ENCODE measurements around the gene ELF5.

The ELF5 gene

DNA sequence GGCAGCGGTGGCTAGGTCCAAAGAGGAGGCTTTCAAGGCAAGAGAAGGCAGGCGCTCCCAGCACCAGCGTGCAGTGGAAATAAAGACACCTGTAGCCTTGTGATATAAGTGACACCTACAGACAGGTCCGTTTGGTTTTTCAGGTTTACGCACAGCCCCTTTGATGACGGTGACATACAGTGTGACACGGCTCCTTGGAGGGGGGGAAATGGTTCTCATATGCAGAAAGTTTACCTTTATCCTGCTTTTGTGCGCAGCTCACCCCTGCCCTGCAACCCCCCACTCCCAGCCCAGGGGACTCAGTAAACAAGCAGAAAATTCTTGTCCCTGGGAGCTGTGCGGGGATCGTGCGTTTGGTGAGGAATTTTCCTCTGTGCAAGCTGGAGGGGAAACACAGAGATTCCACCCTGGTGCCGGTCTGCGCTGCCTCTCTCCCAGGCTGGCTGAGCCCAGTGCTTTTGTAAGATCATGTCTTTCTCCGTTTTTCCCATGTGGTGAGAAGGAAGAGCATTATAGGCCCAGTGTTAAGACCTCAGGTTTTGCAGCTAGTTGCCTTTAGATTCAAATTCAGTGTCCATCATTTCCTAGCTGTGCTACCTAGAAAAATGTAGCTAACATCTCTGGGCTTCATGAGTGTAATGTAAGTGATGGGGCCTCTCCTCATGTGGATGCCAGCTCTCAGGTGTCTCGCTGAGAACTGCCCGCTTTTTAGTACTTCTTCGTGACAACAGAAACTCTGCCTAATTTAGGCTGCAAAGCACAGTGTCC lies at the start of gene ELF5:
ELF5 (minus strand) TSS at position 113 of the 768 bp plus-strand sequence. CDS start 8,045 bp downstream, outside the sequence.
- no peak for DNase-seq (ENCODE audit: low read depth in 2 of 2)

DNA sequence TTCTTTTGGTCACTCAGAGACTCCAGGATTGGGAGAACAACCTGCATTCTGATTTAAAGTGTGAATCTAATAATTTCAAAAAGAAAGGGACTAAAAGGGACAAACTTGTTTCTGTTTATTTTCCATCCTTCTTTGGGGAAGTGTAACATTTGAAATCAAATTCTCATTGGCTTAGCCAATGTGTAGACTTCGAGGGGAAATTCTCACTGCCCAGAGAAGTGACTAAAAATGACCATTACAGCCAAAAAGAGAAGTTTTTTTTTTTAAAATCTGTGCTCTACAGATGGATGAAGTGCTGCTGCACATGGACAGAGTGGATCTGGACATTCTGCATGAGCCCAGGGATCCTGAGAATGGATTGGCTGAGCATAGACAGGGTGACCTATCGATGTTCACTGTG lies 49.4 kb upstream of the ELF5 start:
- DNase-seq (ENCODE audit: low read depth in 2 of 2): no peak

DNA sequence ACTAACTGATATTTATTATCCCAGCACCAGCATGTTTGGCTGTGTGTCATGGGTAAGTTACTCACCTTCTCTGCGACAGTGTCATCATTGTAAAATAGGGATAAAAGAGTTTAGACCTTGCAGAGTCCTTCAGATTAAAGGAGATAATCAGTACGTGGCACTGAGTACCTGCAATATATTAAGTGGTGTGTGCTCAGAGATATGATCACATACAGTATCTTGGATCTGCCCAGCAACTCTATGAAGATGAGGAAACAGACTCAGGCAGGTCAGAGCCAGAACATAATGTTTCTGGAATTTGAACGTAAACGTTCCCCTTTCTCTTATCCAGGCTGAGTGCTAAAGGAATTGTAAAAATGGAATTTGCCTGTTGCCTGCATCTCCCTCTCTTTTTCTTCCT lies 46.9 kb upstream of the ELF5 start:
- no peak for DNase-seq (ENCODE audit: low read depth in 2 of 2)

DNA sequence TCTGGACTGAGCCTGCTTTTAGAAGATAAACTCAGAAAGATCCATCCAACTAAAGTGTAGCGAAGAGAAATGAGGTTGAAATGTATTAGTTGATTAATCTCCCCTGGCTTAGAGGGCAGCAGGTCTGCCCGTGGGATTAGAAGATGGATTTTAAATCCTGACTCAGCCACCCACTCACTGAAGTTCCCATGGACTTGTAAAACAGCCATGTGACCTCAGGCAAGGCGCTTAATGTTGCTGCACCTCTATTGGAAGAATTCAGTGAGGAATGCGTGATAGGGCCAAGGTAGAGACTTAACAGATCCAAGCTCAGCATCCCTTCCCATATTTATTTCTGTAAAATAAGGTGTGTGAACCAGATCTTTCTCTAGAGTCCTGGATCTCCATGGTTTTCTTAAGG lies 45.1 kb upstream of the ELF5 start:
- DNase-seq (ENCODE audit: low read depth in 2 of 2): no peak

DNA sequence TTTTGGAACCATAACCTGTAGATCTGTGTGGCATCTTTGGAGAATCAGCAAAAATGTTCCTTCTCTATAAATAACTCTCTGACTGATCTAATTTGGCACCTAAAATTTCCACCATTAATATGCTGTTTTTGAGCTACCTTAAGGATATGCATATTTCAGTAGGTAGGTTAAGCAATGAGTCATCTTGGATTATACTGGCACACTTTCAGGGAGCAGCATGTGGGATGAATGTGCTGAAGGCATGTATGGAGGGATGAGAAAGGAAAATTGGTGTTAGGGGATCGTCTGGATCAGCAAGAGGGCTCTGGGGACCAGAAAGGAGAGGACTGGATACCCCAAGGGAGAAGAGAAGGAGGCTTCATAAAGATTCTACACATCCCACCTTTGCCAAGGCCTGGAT lies 44.6 kb upstream of the ELF5 start:
- DNase-seq (ENCODE audit: low read depth in 2 of 2): no peak

DNA sequence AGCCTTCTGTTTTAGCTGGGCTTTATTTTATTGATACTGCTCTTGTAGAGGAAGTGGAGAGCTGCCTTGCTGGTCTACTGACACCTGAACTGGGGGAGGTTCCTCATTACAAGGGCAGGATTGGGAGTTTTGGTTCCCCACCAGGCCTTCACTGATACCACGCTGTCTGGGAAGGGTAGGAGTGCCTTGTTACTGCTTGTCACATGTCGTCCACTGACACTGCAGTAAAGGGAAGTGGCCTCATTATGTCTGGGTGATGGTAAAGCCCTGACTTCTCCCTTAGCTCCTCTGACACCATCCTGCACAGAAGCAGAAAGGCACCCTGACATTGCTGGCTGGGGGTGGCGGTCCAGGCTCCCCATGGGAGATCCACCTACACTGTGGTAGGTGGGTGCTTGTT lies 38.7 kb upstream of the ELF5 start:
- no peak for DNase-seq (ENCODE audit: low read depth in 2 of 2)

DNA sequence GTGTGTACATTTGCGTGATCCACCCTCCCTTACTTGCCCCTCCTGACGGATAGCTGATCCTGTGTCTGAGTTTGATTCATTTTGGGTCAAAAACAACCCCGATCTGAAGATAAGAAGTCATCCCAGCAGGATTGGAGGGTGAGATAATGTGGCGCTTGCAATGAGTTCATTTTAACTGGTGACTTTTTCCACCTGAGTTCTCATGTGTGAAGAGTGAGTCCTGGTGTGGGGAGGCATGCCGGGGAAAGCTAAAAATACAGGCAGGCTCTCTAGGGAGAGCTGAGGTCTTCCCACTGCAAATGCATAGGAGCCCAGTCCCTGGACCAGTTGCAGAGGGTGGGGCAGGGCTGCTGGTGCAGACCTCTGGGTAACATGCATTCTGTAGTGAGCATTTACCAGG lies 35.7 kb upstream of the ELF5 start:
- DNase-seq (ENCODE audit: low read depth in 2 of 2): no peak

DNA sequence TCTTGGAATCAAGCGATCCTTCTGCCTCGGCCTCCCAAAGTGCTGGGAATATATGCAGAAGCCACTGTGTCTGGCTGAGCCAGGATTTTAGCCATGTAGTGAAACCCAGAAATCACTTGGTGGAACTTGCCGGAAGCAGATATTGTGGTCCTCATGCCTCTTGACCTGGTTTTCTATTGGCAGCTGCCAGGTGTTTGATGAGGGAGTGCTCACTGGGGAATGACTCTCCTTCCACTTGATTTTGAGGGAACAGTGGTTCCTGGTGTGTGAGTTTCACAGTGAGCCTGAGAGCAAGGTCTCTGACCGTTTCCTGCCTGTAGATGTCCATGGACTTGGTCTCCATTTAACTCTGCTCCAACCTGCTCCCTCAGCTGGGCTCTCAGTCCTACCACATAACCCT lies 34.7 kb upstream of the ELF5 start:
- DNase-seq (ENCODE audit: low read depth in 2 of 2): no peak

DNA sequence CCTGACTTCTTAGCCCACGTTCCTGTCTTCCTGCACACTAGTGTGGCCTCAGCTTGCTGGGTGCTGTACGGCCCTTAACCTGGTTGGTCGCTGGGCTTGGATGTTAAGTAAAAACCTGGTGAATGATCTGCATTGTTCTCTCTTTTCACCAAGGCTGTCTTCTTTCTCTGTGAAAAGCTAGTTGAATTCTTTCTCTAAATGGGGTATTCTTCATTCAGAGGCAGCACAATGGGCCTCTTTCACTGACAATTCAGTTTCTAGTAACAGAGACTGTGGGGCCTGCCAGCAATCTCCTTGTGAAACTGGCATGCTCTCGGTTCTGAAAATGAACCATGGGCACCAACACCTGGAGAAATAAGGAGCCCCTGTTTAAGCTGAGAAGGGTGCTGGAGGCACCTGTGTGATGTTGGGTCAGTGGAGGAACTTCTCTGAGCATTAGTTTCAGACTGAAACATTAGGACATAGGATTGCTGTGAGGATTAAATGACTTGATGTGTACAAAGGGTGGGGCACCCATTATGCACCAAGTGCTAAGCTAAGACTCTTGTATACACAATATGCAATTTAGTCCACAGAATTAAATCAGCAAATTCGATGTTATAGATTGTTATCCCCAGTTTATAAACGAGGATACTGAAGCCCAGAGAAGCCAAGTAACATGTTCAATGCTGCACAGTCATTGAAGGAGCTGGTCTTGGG lies 33.1 kb upstream of the ELF5 start:
- DNase-seq (ENCODE audit: low read depth in 2 of 2): no peak

DNA sequence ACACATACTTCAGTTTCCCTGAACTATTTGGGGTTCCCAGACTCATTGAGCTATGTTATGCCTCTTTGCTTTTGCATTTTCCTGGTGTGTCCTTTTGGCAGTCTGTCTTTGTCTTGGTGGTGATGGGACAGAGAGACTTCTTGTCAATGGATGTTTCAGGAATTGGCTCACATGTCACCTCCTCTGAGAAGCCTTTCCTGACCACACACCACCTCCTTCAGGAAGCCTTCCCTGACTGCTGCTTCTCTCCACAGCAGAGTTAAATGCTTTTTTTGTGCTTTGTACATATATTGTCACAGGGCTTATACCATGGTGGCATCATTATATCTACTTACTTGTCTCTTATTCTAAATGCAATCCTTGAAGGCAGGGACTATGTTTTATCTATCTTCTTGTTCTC lies 28.5 kb upstream of the ELF5 start:
- no peak for DNase-seq (ENCODE audit: low read depth in 2 of 2)

DNA sequence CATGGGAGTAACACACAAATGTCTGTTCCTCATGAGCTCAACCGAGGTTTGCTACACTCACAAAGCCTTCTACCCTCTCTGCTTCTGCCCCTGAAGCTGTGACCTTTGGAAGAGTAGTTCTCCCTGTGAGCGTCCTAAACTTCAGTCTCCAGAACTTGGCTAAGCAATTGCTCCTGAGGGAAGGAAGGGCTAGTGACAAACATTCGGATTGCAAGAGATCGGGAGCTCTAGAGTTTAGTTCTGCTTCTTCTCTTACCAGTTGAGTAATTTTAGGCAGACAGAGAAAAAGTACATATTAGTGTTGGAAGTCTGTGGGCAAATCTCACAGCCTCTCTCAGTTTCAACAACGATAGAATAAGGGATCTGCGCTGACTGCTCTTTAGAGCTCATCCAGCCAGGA lies 27.3 kb upstream of the ELF5 start:
- no peak for DNase-seq (ENCODE audit: low read depth in 2 of 2)

DNA sequence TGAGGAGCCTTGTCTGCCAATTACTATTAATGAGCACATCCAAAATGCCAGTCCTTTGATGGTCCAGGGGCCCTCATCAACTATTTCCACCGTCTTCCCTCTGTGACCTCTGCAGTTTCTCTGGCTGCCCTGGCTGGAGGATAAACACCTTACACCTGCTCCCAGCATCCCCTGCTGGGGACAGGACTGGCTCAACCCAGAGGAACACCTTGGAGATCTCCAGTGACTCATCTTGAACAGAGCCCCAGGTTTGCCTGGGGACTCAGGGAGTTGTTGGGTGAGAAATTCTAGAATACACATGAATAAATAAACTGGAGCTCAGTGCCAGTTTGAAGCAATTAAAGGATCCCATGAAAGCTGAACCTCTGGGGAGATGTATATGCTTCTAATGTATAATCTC lies 24.0 kb upstream of the ELF5 start:
- no peak for DNase-seq (ENCODE audit: low read depth in 2 of 2)

DNA sequence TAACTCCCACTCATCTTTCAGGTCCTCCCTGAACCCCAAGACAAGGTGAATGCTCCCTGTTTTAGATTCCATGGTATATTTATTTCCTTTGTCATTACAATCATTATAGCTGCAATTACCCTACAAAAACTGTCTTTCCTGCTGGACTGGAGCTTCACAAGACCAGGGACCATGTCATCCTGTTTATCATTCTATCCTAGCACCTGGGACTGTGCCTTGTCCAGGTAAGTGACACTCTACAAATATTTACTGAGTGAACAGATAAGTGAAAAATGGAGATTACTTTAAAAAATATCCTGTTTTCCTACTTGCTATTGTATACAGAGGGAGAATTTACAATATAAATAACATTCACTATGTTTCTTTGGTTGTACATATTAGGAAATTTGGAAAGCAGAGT lies 22.5 kb upstream of the ELF5 start:
- no peak for DNase-seq (ENCODE audit: low read depth in 2 of 2)

DNA sequence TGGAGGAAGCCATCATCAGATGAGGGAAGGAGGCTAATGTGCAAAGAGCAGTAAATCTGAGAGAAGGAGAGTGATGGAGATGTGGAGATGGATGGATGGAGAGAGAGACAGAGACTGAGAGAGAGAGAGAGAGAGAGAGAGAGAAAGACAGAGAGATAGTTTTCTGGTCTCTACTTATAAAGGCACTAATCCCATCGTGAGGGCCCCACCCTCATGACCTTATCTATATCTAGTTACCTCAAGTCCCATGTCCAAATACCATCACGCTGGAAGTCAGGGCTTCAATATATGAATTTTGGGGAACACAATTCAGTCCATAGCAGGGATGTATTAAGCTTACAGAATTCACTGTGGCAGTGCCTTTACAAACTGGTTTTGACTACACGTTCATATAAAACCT lies 21.2 kb upstream of the ELF5 start:
- DNase-seq (ENCODE audit: low read depth in 2 of 2): no peak

DNA sequence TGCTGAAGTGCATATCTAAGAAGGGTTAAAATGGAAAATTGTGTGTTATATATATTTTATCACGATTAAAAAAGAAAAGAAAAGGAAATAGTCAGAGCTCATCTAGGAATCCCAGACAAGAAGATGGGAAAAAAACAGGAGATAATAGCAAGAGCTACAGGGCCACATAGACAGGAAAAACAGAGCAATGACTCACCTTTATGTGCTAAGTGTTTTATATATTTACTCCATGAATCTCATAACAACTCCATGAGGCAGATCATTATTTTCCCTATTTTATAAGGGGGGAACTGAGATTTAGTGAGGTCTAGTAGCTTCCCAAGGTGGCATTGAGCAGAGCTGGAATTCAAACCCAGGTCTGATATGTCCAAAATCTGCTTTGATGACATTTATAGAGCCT lies 18.1 kb upstream of the ELF5 start:
- DNase-seq (ENCODE audit: low read depth in 2 of 2): no peak

DNA sequence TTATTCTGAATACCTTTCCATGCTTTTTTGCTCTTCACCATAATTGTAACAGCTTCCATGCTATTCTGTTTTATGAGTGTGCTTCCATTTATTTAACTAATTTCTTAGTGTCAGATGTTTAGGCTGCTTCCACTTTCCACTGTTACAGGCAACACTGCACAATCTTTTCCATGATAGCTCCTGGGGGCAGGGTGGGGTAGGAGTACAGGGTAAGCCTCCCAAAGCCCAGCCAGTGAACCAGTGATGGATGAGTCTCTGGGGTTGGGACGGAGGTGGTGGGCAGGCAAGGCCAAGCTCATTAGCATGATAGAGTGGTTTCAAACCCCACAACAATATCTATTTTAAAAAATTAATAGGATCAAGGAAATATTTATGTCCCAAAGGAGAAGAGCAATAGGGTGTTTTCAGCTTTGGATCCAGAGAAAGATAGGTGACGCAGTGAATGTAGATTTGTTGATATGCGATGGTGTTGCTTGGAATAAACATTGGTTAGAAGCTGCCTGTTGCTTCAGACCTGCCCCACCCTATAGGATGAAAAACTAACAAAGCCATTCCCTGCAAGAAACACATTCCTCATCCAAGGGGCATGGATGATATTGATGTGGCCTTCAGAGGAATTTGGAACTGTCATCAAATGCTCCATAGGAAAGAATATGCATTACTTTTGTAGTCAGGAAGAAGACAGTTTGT lies 17.1 kb upstream of the ELF5 start:
- no peak for DNase-seq (ENCODE audit: low read depth in 2 of 2)

DNA sequence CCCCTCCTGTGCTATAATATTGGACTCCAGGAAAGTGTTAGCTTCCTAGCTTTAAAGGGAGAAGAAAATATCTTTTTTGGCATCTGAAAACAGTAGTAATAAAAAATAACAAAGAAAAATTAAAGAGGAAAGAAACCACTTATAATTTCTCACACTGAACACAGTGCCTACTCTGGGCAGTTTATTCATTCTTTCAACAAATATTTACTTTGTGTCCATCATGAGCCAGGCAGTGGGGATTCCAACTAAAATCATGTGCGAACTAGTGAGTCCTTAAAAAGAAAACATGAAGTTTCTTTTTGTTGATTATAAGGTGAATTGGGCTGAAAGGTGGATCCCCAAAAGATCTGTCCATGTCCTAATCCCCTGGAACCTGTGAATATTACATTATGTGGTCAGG lies 16.0 kb upstream of the ELF5 start:
- DNase-seq (ENCODE audit: low read depth in 2 of 2): no peak

DNA sequence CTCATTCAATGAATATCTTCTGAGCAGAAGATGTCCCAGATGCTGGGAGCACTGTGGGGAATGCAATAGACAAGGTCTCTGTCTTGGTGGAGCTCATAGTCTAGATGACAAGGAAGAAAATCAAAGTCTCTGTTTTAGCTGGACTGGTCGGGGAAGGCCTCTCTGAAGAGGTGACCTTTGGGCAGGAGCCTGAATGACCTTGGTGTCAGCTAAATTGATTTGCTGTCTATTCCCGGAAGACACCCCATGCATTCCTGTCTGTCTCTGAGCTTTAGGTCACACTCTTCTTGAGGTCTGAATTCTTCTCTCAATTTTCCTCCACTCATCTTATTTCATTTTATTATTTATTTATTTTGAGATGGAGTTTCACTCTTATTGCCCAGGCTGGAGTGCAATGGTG lies 14.5 kb upstream of the ELF5 start:
- DNase-seq (ENCODE audit: low read depth in 2 of 2): no peak

DNA sequence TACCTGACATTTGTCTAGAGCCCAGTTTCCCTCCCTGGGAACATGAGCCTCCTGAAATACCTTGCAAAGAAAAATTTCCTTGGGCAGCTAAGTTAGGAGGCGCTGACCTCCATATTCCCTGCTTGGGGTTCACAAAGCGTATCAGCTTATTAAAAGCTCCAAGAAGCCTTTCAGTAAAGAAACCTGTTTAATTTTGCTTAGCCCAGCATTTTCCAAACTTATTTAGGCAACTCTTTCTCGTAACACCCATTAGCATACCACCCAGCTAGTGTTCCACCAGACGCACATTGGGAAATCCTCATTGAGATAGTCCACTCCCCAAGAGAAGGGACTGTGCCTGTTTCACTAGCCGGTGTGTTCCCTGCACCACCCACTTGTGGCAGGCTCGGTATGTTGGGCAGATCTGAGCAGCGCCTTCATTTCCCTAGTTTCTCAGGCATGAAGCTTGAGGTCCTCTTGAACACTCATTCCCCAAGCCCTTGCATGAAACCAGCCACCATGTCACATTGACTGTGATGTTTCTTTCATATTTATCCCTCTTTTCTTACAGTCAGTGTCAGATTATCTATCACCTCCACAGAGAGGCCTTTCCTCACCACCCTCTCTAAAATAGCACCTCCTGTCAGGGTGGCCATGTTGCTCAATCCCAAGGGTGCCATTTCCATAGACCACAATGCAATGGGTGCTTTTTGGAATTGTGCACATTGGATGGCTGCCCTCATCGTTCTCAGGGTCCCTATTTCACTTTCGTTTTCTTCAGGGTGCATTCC lies 12.5 kb upstream of the ELF5 start:
- DNase-seq (ENCODE audit: low read depth in 2 of 2): no peak

DNA sequence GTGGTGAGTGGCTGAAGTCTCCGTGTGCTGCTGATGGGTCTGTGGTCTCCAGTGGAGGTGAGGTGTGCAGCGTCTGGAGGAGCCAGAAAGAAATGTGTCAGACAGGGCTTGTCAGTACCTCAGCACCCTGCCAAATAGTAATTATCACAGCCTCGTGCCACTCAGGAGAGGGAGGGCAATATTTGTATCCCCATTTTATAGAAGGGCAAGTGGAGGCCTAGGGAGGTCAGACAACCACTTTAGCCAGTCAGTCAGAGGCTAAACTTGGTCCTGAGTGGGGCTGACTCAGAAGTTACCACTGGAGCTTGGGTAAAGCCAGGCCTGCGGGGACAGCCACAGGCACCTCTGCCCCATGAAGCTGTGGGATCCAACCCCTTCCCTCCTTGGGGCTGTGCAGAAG lies 11.5 kb upstream of the ELF5 start:
- no peak for DNase-seq (ENCODE audit: low read depth in 2 of 2)

DNA sequence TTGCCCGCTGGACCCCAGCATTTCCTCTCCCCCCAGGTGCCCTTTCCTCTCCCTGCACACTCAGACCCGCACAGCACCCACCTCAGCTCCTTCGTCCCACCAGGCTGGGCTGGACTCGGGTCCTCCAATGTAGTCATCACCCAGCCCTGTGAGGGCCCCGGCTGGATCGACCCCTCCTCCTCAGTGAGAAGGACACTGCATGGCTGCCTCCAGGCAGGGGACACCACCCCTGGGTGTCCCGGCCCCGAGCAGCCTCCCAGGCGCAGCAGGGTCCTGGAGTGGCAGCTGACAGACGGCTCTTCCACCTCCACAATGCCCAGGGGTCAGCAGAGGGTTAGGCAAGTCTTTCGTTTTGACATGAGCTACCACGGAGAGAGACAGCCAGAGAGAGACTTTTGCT lies 11.1 kb upstream of the ELF5 start:
- no peak for DNase-seq (ENCODE audit: low read depth in 2 of 2)

DNA sequence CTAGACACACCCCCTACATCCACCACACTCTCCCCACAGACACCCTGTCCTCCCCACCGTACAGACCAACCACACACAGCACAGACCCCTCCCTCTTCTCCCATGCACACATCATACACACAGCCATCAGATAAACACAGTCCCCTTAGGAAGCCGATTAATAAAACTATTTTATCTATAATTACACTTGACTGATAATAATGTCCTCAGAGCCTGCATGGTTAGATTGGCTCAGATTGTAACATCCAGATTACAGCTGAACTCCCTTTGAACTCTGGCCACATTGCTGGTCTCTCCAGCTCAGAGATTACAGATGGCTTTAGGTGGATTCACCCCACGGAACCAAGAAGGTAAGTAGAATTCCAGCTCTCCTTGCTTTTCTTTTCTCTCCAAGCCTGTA lies 9.5 kb upstream of the ELF5 start:
- no peak for DNase-seq (ENCODE audit: low read depth in 2 of 2)

Data from fibroblast of skin of left biceps (primary cell).